Activated CD8-positive, alpha-beta T cell treated with anti-CD3 and anti-CD28 coated beads for 36 hours (primary cell): ENCODE measurements around the gene STAT5A. TPM values are rescaled to one million over a fixed set of nuclear protein-coding genes. Genes with fewer than 3 reads are reported as not detected.
"Not testable (repeated sequence)": the region's sequence is repeated elsewhere in the genome, so short reads cannot be mapped to it uniquely, and the experiment has no call there.

Experiments used
- ATAC-seq: fragments of 200-7000 bp; cut with Tn5 transposase; one replicate; pipeline ENCODE4 v1.10.0; 2021; ENCODE audit warnings: mild to moderate bottlenecking, moderate library complexity
- CTCF ChIA-PET: fragments of 350-600 bp; sonication (Branson Sonifier 250); formaldehyde crosslinking; loops from one replicate; lab custom pipeline; 2021; ENCODE audit warnings: antibody characterized with exemption; lab: Charles Lee
- POLR2A ChIA-PET: fragments of 350-600 bp; sonication (Branson Sonifier 250); formaldehyde crosslinking; loops from one replicate; lab custom pipeline; 2021; ENCODE audit warnings: antibody characterized with exemption; lab: Charles Lee
- DNase-seq: peaks from one replicate; pipeline ENCODE4 v3.0.0-alpha.2; 2020
- H3K27ac Mint-ChIP-seq: one replicate; pipeline ENCODE4 v1.8.0; 2021; ENCODE audit warnings: mild to moderate bottlenecking, mixed read lengths
- H3K27me3 Mint-ChIP-seq: one replicate; pipeline ENCODE4 v1.8.0; 2021; ENCODE audit warnings: mixed read lengths
- H3K36me3 Mint-ChIP-seq: one replicate; pipeline ENCODE4 v1.8.0; 2021; ENCODE audit warnings: low read depth, mixed read lengths
- H3K4me1 Mint-ChIP-seq: one replicate; pipeline ENCODE4 v1.8.0; 2021; ENCODE audit warnings: low read depth, mixed read lengths
- H3K4me3 Mint-ChIP-seq: one replicate; pipeline ENCODE4 v1.8.0; 2021; ENCODE audit warnings: mild to moderate bottlenecking, moderate library complexity, mixed read lengths
- H3K9me3 Mint-ChIP-seq: one replicate; pipeline ENCODE4 v1.8.0; 2021; ENCODE audit warnings: mixed read lengths
- intact Hi-C: fragments of 100-400 bp; cut with micrococcal nuclease; formaldehyde crosslinking; loops from one replicate; pipeline ENCODE4 v1.10.0; 2022
- total RNA-seq, 2 experiments: library from RNA; stranded (reverse); gene quantifications; one replicate each; pipeline ENCODE4 v1.2.3, GENCODE V29; 2021
- TF ChIP-seq, protein P1 (sequence below): fragments of 200-600 bp; IDR thresholded peaks from one replicate; pipeline ENCODE4 v1.8.0; 2022; ENCODE audit warnings: antibody characterized with exemption, mild to moderate bottlenecking

Gene STAT5A
- total RNA-seq, 2 experiments from 2014 or later, result 163 to 190 TPM

DNA sequence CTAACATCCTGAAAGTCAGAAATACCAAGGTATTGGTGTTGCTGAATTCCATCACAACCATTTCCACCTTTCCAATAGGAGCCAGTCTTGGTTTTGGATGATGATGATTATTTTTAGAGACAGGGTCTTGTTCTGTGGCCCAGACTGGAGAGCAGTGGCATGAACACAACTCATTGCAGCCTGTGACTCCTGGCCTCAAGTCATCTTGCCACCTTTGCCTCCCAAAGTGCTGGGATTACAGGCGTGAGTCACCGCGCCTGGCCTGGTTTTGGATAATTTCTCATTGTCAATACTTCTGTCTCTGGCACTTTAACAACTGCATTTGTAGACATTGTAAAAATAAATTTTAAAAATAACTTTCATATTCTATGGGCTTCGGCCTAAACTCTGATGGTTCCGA lies 34.7 kb upstream of the STAT5A start:
- peak overlapping the region; percentile 83 for H3K27ac Mint-ChIP-seq
- H3K9me3 Mint-ChIP-seq, result no peaks in the 10 kb centered on the region
- intact Hi-C loops, result no loop called here
- TF ChIP-seq, protein P1, sequence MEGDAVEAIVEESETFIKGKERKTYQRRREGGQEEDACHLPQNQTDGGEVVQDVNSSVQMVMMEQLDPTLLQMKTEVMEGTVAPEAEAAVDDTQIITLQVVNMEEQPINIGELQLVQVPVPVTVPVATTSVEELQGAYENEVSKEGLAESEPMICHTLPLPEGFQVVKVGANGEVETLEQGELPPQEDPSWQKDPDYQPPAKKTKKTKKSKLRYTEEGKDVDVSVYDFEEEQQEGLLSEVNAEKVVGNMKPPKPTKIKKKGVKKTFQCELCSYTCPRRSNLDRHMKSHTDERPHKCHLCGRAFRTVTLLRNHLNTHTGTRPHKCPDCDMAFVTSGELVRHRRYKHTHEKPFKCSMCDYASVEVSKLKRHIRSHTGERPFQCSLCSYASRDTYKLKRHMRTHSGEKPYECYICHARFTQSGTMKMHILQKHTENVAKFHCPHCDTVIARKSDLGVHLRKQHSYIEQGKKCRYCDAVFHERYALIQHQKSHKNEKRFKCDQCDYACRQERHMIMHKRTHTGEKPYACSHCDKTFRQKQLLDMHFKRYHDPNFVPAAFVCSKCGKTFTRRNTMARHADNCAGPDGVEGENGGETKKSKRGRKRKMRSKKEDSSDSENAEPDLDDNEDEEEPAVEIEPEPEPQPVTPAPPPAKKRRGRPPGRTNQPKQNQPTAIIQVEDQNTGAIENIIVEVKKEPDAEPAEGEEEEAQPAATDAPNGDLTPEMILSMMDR, result no peak
- peaks cover 10% of the 10 kb centered on the region for H3K36me3 Mint-ChIP-seq
- DNase-seq (no peak), ATAC-seq (no peak)
- no peak overlapping the region for H3K4me3 Mint-ChIP-seq
- H3K27me3 Mint-ChIP-seq, result no peaks in the 10 kb centered on the region
- POLR2A ChIA-PET, result interaction anchor here (1.1 to 1.2 kb wide), 2 partner anchors 10 to 22 kb away, joined by 4 read pairs; no protein-coding TSS in a partner anchor
- H3K4me1 Mint-ChIP-seq, result peaks cover 62% of the 10 kb centered on the region
- CTCF ChIA-PET, result interaction anchor here (1.3 kb wide), 1 partner anchor 17 kb away, joined by 5 read pairs; no protein-coding TSS in a partner anchor

DNA sequence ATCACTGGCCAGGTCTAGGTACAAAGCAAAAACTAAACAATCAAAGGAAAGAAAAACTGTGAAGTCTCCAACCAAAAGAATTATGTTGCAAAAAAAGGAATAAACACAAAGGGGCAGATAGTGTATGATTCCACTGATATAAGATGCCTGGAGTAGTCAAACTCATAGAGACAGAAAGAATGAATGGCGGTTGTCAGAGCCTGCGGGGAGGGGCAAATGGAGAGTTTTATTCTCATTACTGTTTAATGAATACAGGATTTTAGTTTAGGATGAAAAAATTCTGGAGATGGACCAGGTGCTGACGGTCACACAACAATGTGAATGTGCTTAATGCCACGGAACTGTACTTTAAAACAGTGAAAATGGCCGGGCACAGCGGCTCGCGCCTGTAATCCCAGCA lies 32.9 kb upstream of the STAT5A start:
- peaks cover 59% of the 10 kb centered on the region for H3K4me1 Mint-ChIP-seq

DNA sequence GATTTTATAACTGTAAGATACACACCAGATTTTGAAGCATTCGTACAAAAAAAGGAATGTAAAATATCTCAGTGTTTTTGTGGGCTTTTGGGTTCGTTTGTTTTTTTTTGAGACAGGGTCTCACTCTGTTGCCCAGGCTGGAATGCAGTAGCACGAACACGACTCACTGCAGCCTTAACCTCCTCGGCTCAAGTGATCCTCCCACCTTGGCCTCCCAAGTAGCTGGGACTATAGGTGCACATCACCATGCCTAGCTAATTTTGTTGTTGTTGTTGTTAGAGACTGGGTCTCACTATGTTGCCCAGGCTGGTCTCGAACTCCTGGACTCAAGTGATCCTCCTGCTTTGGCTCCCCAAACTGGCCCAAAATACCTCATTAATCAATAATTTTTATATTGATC lies 28.0 kb upstream of the STAT5A start:
- H3K4me1 Mint-ChIP-seq, result peaks cover 34% of the 10 kb centered on the region
- H3K27me3 Mint-ChIP-seq, result no peaks in the 10 kb centered on the region
- DNase-seq, result no peak
- no peak overlapping the region for H3K27ac Mint-ChIP-seq
- no peaks in the 10 kb centered on the region for H3K9me3 Mint-ChIP-seq
- peaks cover 10% of the 10 kb centered on the region for H3K36me3 Mint-ChIP-seq
- CTCF ChIA-PET, result interaction anchor here (0.6 to 1.7 kb wide), 4 partner anchors 9 to 38 kb away, joined by 3 to 7 read pairs (median 6); no protein-coding TSS in a partner anchor
- TF ChIP-seq, protein P1, result no peak
- intact Hi-C loops, result no loop called here
- H3K4me3 Mint-ChIP-seq, result no peak overlapping the region
- ATAC-seq, result no peak
- POLR2A ChIA-PET, result interaction anchor here (0.6 to 3.7 kb wide), 4 partner anchors 9 to 19 kb away, joined by 3 to 24 read pairs (median 5); no protein-coding TSS in a partner anchor

More for the DNA sequence above, 32.9 kb upstream of the STAT5A start:
- intact Hi-C loops, result no loop called here
- ChIA-PET POLR2A (interaction anchor here (1.1 kb wide), 1 partner anchor 10 kb away, joined by 3 read pairs; no protein-coding TSS in a partner anchor), CTCF (interaction anchor here (0.6 kb wide), 1 partner anchor 14 kb away, joined by 3 read pairs; no protein-coding TSS in a partner anchor)
- Mint-ChIP-seq H3K9me3 (no peaks in the 10 kb centered on the region), H3K4me3 (no peak overlapping the region), H3K27ac (peak overlapping the region; percentile 73), H3K36me3 (peaks cover 6% of the 10 kb centered on the region), H3K27me3 (no peaks in the 10 kb centered on the region)
- TF ChIP-seq, protein P1, result no peak
- no peak for DNase-seq
- ATAC-seq, result no peak

GRCh38 chr17:42264366-42264765 lies 23.9 kb upstream of the STAT5A start:
- H3K4me1 Mint-ChIP-seq, result peaks cover 47% of the 10 kb centered on the region
- H3K27me3 Mint-ChIP-seq, H3K4me3 Mint-ChIP-seq, H3K27ac Mint-ChIP-seq, H3K9me3 Mint-ChIP-seq, intact Hi-C loops, DNase-seq, ATAC-seq: not testable (repeated sequence)
- ChIA-PET CTCF (interaction anchor here (0.6 to 1.4 kb wide), 2 partner anchors 42 to 225 kb away, joined by 4 read pairs; no protein-coding TSS in a partner anchor), POLR2A (interaction anchor here (0.7 to 12.0 kb wide), 5 partner anchors 9 to 1060 kb away, joined by 3 to 136 read pairs (median 4); no protein-coding TSS in a partner anchor)
- peaks cover 29% of the 10 kb centered on the region for H3K36me3 Mint-ChIP-seq

GRCh38 chr17:42266462-42266861 lies 21.8 kb upstream of the STAT5A start:
- Mint-ChIP-seq H3K36me3 (peaks cover 37% of the 10 kb centered on the region), H3K27ac (peak overlapping the region; percentile 96), H3K27me3 (no peaks in the 10 kb centered on the region), H3K4me3 (peak overlapping the region; percentile 27), H3K9me3 (no peaks in the 10 kb centered on the region), H3K4me1 (peaks cover 54% of the 10 kb centered on the region)
- TF ChIP-seq, protein P1, result no peak
- POLR2A ChIA-PET, result interaction anchor here (0.6 to 12.0 kb wide), 6 partner anchors 9 to 72 kb away, joined by 3 to 136 read pairs (median 4); partner anchors contain the start of genes GHDC and STAT5B
- no peak for ATAC-seq
- DNase-seq, result no peak
- CTCF ChIA-PET, result interaction anchor here (5.5 kb wide), 1 partner anchor 44 kb away, joined by 37 read pairs; no protein-coding TSS in a partner anchor
- intact Hi-C loops, result no loop called here
